Neutrophil (primary cell): Measurements from ENCODE around the gene ABL2.
"Not testable (repeated sequence)": the region's sequence is repeated elsewhere in the genome, so short reads cannot be mapped to it uniquely, and the experiment has no call there.

Source experiments
- H3K27ac ChIP-seq: fragments of 200-600 bp; sonication (generic); 2 replicates; pipeline ENCODE4 v1.5.1; 2016; ENCODE audit warnings: mild to moderate bottlenecking, moderate library complexity
- H3K27me3 ChIP-seq: fragments of 200-600 bp; sonication (generic); 2 replicates; pipeline ENCODE4 v1.6.0; 2016; ENCODE audit warnings: mild to moderate bottlenecking
- H3K36me3 ChIP-seq: fragments of 200-600 bp; sonication (generic); 2 replicates; pipeline ENCODE4 v1.5.1; 2017
- H3K4me1 ChIP-seq, 2 experiments: fragments of 200-600 bp in 1 of 2; sonication (generic) in 1 of 2; 1 replicate in 1 of 2; 2 replicates in 1 of 2; pipeline versions ENCODE4 v1.5.1 to v1.6.1; 2013 to 2016; ENCODE audit warnings: low read depth in 1 of 2, low read length in 1 of 2, mild to moderate bottlenecking in 1 of 2, moderate library complexity in 1 of 2; ENCODE audit not compliant: control insufficient read depth in 1 of 2, insufficient read depth in 1 of 2
- H3K4me3 ChIP-seq, 2 experiments: fragments of 200-600 bp in 1 of 2; sonication (generic) in 1 of 2; 1 replicate in 1 of 2; 2 replicates in 1 of 2; pipeline ENCODE4 v1.5.1; 2013 to 2016; ENCODE audit warnings: low read depth in 1 of 2, low read length in 1 of 2, mild to moderate bottlenecking in 1 of 2, moderate library complexity in 1 of 2
- H3K9me3 ChIP-seq: fragments of 200-600 bp; sonication (generic); 2 replicates; pipeline ENCODE4 v1.5.1; 2016
- CTCF ChIP-seq: fragments of 200-600 bp; sonication (generic); IDR thresholded peaks from 2 replicates; pipeline ENCODE4 v1.5.1; 2016; ENCODE audit warnings: antibody characterized with exemption

Gene ABL2

GRCh38 chr1:179197690-179198297 lies 31.7 kb downstream of the ABL2 start:
- TF ChIP-seq CTCF = no peak
- Histone ChIP-seq H3K27ac (no peak overlapping the region), H3K27me3 (no peaks in the 10 kb centered on the region), H3K4me3 (no peak overlapping the region), H3K4me1 (no peaks in the 10 kb centered on the region), H3K9me3 (no peaks in the 10 kb centered on the region), H3K36me3 (no peaks in the 10 kb centered on the region)

GRCh38 chr1:179195857-179196256 lies 33.6 kb downstream of the ABL2 start:
- H3K27ac ChIP-seq, H3K9me3 ChIP-seq: not testable (repeated sequence)

GRCh38 chr1:179195376-179195775 lies 34.1 kb downstream of the ABL2 start:
- Histone ChIP-seq H3K9me3 (no peaks in the 10 kb centered on the region), H3K4me1 (peaks cover 4 to 6% of the 10 kb centered on the region in 2 experiments), H3K36me3 (no peaks in the 10 kb centered on the region), H3K27ac (no peak overlapping the region), H3K4me3 (no peak overlapping the region), H3K27me3 (no peaks in the 10 kb centered on the region)
- TF ChIP-seq CTCF = no peak

More at GRCh38 chr1:179195857-179196256, 33.6 kb downstream of the ABL2 start:
- not testable (repeated sequence) for H3K27me3 ChIP-seq, H3K4me3 ChIP-seq, H3K36me3 ChIP-seq, H3K4me1 ChIP-seq

GRCh38 chr1:179194068-179194537 lies 35.4 kb downstream of the ABL2 start:
- no peak overlapping the region for H3K4me3 ChIP-seq
- H3K36me3 ChIP-seq = no peaks in the 10 kb centered on the region
- no peak overlapping the region for H3K27ac ChIP-seq
- TF ChIP-seq CTCF = no peak
- H3K4me1 ChIP-seq = peaks cover 4 to 6% of the 10 kb centered on the region in 2 experiments
- no peaks in the 10 kb centered on the region for H3K9me3 ChIP-seq
- no peaks in the 10 kb centered on the region for H3K27me3 ChIP-seq

GRCh38 chr1:179190861-179191260 lies 38.6 kb downstream of the ABL2 start:
- Histone ChIP-seq H3K27ac (no peak overlapping the region), H3K36me3 (no peaks in the 10 kb centered on the region), H3K4me1 (peaks cover 4 to 6% of the 10 kb centered on the region in 2 experiments), H3K9me3 (no peaks in the 10 kb centered on the region), H3K27me3 (no peaks in the 10 kb centered on the region), H3K4me3 (no peak overlapping the region)
- TF ChIP-seq CTCF = no peak

- Histone ChIP-seq H3K27me3 (no peaks in the 10 kb centered on the region), H3K27ac (no peak overlapping the region), H3K4me1 (peaks cover 4 to 6% of the 10 kb centered on the region in 2 experiments), H3K9me3 (no peaks in the 10 kb centered on the region), H3K4me3 (no peak overlapping the region), H3K36me3 (no peaks in the 10 kb centered on the region)
- TF ChIP-seq CTCF = no peak
Observed at GRCh38 chr1:179187735-179188471, 41.6 kb downstream of the ABL2 start.
